ENCODE results near the gene GTPBP3. TPM values are rescaled to one million over a fixed set of nuclear protein-coding genes. Genes with fewer than 3 reads are reported as not detected.

The GTPBP3 gene
- total and polyA plus RNA-seq, 2 of the 8 experiments (the other 6 are each of a cell fraction or from before 2014, with no cell fraction given), result 30.4 to 56.0 TPM

- Histone ChIP-seq H3K9me3 (ENCODE audit: insufficient read depth in 2 of 2, low read depth in 1 of 2, low read length in 1 of 2) (no peaks in the 10 kb centered on the region), H2AK5ac (ENCODE audit: low read depth, low read length) (peak overlapping the region; percentile 42; the same call in 1 of the 2 replicates), H3K27me3 (replicated peaks in 1 of 4; ENCODE audit: control insufficient read depth in 3 of 4, extremely low read depth in 1 of 4, insufficient read depth in 3 of 4, low read length in 3 of 4) (no peaks in the 10 kb centered on the region), H4K20me1 (replicated peaks in 1 of 2; ENCODE audit: control insufficient read depth in 1 of 2, insufficient read depth in 2 of 2, low read length in 2 of 2) (no peaks in the 10 kb centered on the region), H4K8ac (ENCODE audit: extremely low read depth, insufficient read depth, low read length) (no peak overlapping the region; the same call in 1 of the 2 replicates), H4K5ac (ENCODE audit: insufficient read length, low read depth, low read length) (no peak overlapping the region), H4K91ac (replicated peaks; ENCODE audit: insufficient read length, low read length) (peak overlapping the region; percentile 36), H3K14ac (ENCODE audit: insufficient read length) (no peak overlapping the region), H2BK120ac (replicated peaks; ENCODE audit: low read depth, low read length) (no peak overlapping the region), H2BK15ac (ENCODE audit: low read length) (no peak overlapping the region; the same call in 1 of the 2 replicates), H3K4me1 (replicated peaks in 1 of 4; ENCODE audit: control insufficient read depth in 3 of 4, insufficient read depth in 4 of 4, low read length in 3 of 4) (peaks cover 0 to 4% (median 3%) of the 10 kb centered on the region in 4 experiments; a peak in 3 of 7 replicates), H3K36me3 (ENCODE audit: control insufficient read depth in 2 of 4, insufficient read depth in 4 of 4, low read length in 3 of 4) (no peaks in the 10 kb centered on the region), H3K23ac (ENCODE audit: insufficient read length) (no peak overlapping the region), H3K79me2 (ENCODE audit: control insufficient read depth in 1 of 2, insufficient read depth in 2 of 2, low read length in 2 of 2) (no peaks in the 10 kb centered on the region), H3K4me2 (ENCODE audit: insufficient read depth in 1 of 2, low read depth in 2 of 2, low read length in 2 of 2) (no peak overlapping the region), H3K79me1 (ENCODE audit: low read depth, low read length) (no peaks in the 10 kb centered on the region), H3K4ac (replicated peaks; ENCODE audit: insufficient read length, low read depth, low read length) (no peak overlapping the region), H2BK12ac (ENCODE audit: low read depth, low read length) (peak overlapping the region; percentile 55; the same call in 1 of the 2 replicates), H2BK5ac (ENCODE audit: low read depth, low read length) (peak overlapping the region; percentile 1), H3K18ac (ENCODE audit: extremely low read depth, low read length) (no peak overlapping the region), H3K23me2 (ENCODE audit: low read depth, low read length) (no peaks in the 10 kb centered on the region), H2AFZ (ENCODE audit: low read length) (no peak overlapping the region), H3K27ac (ENCODE audit: low read depth, low read length) (no peak overlapping the region), H3K56ac (replicated peaks; ENCODE audit: insufficient read length, low read depth, low read length) (no peak overlapping the region), H3K4me3 (ENCODE audit: extremely low read depth in 1 of 4, insufficient read depth in 2 of 4, low read depth in 3 of 4, low read length in 4 of 4) (no peak overlapping the region), H3K9ac (replicated peaks in 1 of 4; ENCODE audit: extremely low read depth in 1 of 4, low read depth in 3 of 4, low read length in 3 of 4) (no peak overlapping the region), H2BK20ac (ENCODE audit: low read length) (no peak overlapping the region)
- ChIA-PET CTCF (ENCODE audit: partially characterized antibody) (no interaction called here), POLR2A (ENCODE audit: partially characterized antibody) (no interaction called here)
- WGBS, 2 experiments (ENCODE audit: extremely low coverage in 1 of 2, insufficient coverage in 1 of 2, insufficient read length in 1 of 2, insufficient replicate concordance in 2 of 2, low coverage in 1 of 2, low lambda C conversion rate in 2 of 2, missing lambda C conversion rate in 1 of 2), result 95% methylated on average over 42 of the region's 45 CpGs; no CpG with 5 or more reads in 1 of the 2 experiments
- FAIRE-seq, result no peak
- DNase-seq (ENCODE audit: low read depth in 1 of 2, low spot score in 2 of 2), result no peak
- TF ChIP-seq SIN3A (conservative IDR thresholded peaks at IDR 0.05 in 1 of 2, IDR thresholded peaks at IDR 0.05 in 1 of 2; ENCODE audit: low read depth in 1 of 2, low read length in 2 of 2) (no peak), CREB1 (IDR thresholded peaks at IDR 0.05) (peak; percentile 90)
These were observed 14.6 kb downstream of the GTPBP3 start for GRCh38 chr19:17351815-17352435.
